ENCODE measurements around the gene GRK2. TPM values are rescaled to one million over a fixed set of nuclear protein-coding genes. Genes with fewer than 3 reads are reported as not detected.
A peak's percentile ranks its signal among the peaks of the same experiment; 100 is the strongest.

GRK2 gene
- total and polyA plus RNA-seq, 9 of the 15 experiments (the other 6 are each of a cell fraction or from before 2014, with no cell fraction given) = 0.24 to 95.8 (median 56.5) TPM

DNA sequence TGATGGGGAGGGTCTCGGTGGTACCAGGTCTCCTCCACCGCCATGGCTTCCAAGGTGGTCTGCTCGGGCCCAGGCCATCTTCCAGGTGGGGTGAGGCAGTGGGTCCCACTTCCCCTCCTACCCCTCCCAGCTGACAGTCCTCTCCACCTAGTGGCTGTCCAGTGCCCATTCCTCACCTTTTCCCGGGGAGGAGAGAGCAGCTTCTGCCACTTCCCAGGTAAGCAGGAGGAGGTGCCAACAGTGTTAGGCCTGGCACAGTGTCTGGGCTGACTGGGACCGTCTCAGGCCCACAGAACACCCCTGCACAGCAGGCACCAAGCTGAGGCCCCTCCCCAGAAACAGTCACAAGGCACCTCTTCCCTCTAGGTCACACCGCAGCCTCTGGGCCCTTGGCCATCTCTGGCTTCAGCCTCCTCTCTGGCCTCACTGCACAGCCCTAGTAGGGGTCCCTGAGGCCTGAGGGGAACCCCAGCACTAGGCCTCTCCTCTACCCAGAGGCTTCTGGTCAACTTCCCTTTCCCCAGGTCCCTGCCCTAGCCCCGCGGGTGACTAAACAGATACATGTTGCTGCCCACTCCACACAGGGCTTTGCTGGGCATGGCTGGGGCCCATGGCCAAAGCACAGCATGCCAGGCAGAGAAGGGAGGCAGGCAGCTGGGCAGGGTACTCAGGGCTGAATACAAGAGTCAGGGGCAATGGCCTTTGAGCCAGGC is 20.5 kb downstream of the GRK2 start:
- Histone ChIP-seq H2AFZ (ENCODE audit: low read depth, low read length) (no peak overlapping the region), H3K9ac (ENCODE audit: insufficient read depth in 1 of 2, low read depth in 2 of 2, low read length in 2 of 2) (peak overlapping the region in 1 of 2 experiments; percentile 95; a peak in 2 of 4 replicates), H3K9me1 (ENCODE audit: control insufficient read depth, insufficient read depth, low read length) (no peaks in the 10 kb centered on the region), H4K20me1 (replicated peaks; ENCODE audit: control insufficient read depth, insufficient read depth, low read length) (no peaks in the 10 kb centered on the region), H3K4me1 (replicated peaks in 1 of 2; ENCODE audit: control insufficient read depth in 2 of 2, insufficient read depth in 2 of 2, low read length in 2 of 2) (peaks cover 15 to 61% of the 10 kb centered on the region in 2 experiments), H3K36me3 (ENCODE audit: control insufficient read depth, insufficient read depth, low read length) (peaks cover 77% of the 10 kb centered on the region; the same call in 2 of the 3 replicates), H3K9me3 (replicated peaks; ENCODE audit: control insufficient read depth, insufficient read depth, low read depth, low read length) (no peaks in the 10 kb centered on the region), H3K79me2 (ENCODE audit: control insufficient read depth, insufficient read depth, low read length) (peaks cover 15% of the 10 kb centered on the region), H3K27ac (ENCODE audit: extremely low read depth, low read depth, low read length) (peak overlapping the region; percentile 93; the same call in 2 of the 3 replicates), H3K4me3 (no peak overlapping the region), H3K4me2 (ENCODE audit: insufficient read depth, low read length) (no peak overlapping the region), H3K27me3 (ENCODE audit: control insufficient read depth in 2 of 2, insufficient read depth in 2 of 2, low read length in 2 of 2) (no peaks in the 10 kb centered on the region)
- WGBS (ENCODE audit: insufficient coverage, low coverage, missing lambda C conversion rate) = 74% methylated on average over 8 of the region's 8 CpGs
- FAIRE-seq (no peak), DNase-seq (ENCODE audit: extremely low read depth in 1 of 4, low spot score in 3 of 4) (no peak), ATAC-seq (no peak)
- intact Hi-C loops (cut with micrococcal nuclease) (no loop called here), in situ Hi-C loops (cut with MboI) (no loop called here)
- CTCF ChIA-PET (ENCODE audit: low intra/inter-chr PET ratio) = no interaction called here
- BruUV-seq (replicated peaks) = no TSS peak
- POLR2A ChIA-PET = interaction anchor here (0.6 to 3.4 kb wide), 6 partner anchors 9 to 178 kb away, joined by 3 to 29 read pairs (median 4); no protein-coding TSS in a partner anchor
- no peak for TF ChIP-seq ZNF239 (CRISPR knock-in tag; IDR thresholded peaks at IDR 0.05)
- TF ChIP-seq SREBF2 (CRISPR knock-in tag; IDR thresholded peaks at IDR 0.05) = no peak
- TF ChIP-seq, protein P1, sequence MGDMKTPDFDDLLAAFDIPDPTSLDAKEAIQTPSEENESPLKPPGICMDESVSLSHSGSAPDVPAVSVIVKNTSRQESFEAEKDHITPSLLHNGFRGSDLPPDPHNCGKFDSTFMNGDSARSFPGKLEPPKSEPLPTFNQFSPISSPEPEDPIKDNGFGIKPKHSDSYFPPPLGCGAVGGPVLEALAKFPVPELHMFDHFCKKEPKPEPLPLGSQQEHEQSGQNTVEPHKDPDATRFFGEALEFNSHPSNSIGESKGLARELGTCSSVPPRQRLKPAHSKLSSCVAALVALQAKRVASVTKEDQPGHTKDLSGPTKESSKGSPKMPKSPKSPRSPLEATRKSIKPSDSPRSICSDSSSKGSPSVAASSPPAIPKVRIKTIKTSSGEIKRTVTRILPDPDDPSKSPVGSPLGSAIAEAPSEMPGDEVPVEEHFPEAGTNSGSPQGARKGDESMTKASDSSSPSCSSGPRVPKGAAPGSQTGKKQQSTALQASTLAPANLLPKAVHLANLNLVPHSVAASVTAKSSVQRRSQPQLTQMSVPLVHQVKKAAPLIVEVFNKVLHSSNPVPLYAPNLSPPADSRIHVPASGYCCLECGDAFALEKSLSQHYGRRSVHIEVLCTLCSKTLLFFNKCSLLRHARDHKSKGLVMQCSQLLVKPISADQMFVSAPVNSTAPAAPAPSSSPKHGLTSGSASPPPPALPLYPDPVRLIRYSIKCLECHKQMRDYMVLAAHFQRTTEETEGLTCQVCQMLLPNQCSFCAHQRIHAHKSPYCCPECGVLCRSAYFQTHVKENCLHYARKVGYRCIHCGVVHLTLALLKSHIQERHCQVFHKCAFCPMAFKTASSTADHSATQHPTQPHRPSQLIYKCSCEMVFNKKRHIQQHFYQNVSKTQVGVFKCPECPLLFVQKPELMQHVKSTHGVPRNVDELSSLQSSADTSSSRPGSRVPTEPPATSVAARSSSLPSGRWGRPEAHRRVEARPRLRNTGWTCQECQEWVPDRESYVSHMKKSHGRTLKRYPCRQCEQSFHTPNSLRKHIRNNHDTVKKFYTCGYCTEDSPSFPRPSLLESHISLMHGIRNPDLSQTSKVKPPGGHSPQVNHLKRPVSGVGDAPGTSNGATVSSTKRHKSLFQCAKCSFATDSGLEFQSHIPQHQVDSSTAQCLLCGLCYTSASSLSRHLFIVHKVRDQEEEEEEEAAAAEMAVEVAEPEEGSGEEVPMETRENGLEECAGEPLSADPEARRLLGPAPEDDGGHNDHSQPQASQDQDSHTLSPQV (IDR thresholded peaks at IDR 0.05) = no peak
- no peak for TF ChIP-seq ZNF696 (CRISPR knock-in tag; conservative IDR thresholded peaks at IDR 0.05)
- TF ChIP-seq ZC3H11A (IDR thresholded peaks at IDR 0.05; ENCODE audit: low read depth, low read length) = no peak
- no peak for TF ChIP-seq WHSC1 (IDR thresholded peaks at IDR 0.05; ENCODE audit: low read length)
- no peak for TF ChIP-seq KDM5B (IDR thresholded peaks at IDR 0.05; ENCODE audit: insufficient replicate concordance, low read depth, low read length)
- no peak for TF ChIP-seq SMARCC2 (IDR thresholded peaks at IDR 0.05; ENCODE audit: low read depth)
- TF ChIP-seq, protein P2, sequence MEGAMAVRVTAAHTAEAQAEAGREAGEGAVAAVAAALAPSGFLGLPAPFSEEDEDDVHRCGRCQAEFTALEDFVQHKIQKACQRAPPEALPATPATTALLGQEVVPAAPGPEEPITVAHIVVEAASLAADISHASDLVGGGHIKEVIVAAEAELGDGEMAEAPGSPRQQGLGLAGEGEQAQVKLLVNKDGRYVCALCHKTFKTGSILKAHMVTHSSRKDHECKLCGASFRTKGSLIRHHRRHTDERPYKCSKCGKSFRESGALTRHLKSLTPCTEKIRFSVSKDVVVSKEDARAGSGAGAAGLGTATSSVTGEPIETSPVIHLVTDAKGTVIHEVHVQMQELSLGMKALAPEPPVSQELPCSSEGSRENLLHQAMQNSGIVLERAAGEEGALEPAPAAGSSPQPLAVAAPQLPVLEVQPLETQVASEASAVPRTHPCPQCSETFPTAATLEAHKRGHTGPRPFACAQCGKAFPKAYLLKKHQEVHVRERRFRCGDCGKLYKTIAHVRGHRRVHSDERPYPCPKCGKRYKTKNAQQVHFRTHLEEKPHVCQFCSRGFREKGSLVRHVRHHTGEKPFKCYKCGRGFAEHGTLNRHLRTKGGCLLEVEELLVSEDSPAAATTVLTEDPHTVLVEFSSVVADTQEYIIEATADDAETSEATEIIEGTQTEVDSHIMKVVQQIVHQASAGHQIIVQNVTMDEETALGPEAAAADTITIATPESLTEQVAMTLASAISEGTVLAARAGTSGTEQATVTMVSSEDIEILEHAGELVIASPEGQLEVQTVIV (CRISPR knock-in tag; IDR thresholded peaks at IDR 0.05; ENCODE audit: borderline replicate concordance) = peak; percentile 25; the same call in 1 of the 2 replicates
- TF ChIP-seq GATAD2A (IDR thresholded peaks at IDR 0.05) = no peak
- no peak for TF ChIP-seq ZFP1 (CRISPR knock-in tag; IDR thresholded peaks at IDR 0.05)
- TF ChIP-seq MYNN (IDR thresholded peaks at IDR 0.05) = no peak
- no peak for TF ChIP-seq MYNN (CRISPR knock-in tag; IDR thresholded peaks at IDR 0.05)
- TF ChIP-seq ETV5 (CRISPR knock-in tag; IDR thresholded peaks at IDR 0.05; ENCODE audit: low read depth) = no peak

Data from K562 (cell line).